H1 (cell line): ENCODE results near the gene RGR. TPM values are rescaled to one million over a fixed set of nuclear protein-coding genes. Genes with fewer than 3 reads are reported as not detected.

ENCODE experiments used
- CTCF ChIA-PET: fragments of 300-600 bp; sonication (Branson Sonifier 250); formaldehyde crosslinking; loops from one replicate; lab custom pipeline; 2021; ENCODE audit not compliant: partially characterized antibody; lab: Charles Lee
- POLR2A ChIA-PET: fragments of 300-600 bp; sonication (Branson Sonifier 250); formaldehyde crosslinking; loops from one replicate; lab custom pipeline; 2021; ENCODE audit warnings: inconsistent platforms; ENCODE audit not compliant: partially characterized antibody; lab: Charles Lee
- DNase-seq, 2 experiments: peaks; one replicate each; pipeline versions ENCODE4 v3.0.0 to v3.0.0-alpha.2; 2010 to 2022; ENCODE audit warnings: low spot score in 2 of 2, low read depth in 1 of 2, mixed read lengths in 1 of 2
- FAIRE-seq: peaks from 2 replicates; lab custom pipeline; 2011; peaks lifted over from hg19 to GRCh38; lab: Jason Lieb, UNC
- H2AFZ ChIP-seq: 2 replicates; pipeline ENCODE4 v1.8.1; 2012; ENCODE audit warnings: low read length, inconsistent platforms
- H2AK5ac ChIP-seq: 2 replicates; pipeline ENCODE4 v1.6.1; 2013; ENCODE audit warnings: low read depth, low read length
- H2BK120ac ChIP-seq: replicated peaks from 2 replicates; pipeline ENCODE3; 2013; ENCODE audit warnings: low read depth, low read length, inconsistent platforms
- H2BK12ac ChIP-seq: 2 replicates; pipeline ENCODE4 v1.6.1; 2013; ENCODE audit warnings: low read depth, low read length
- H2BK15ac ChIP-seq: 2 replicates; pipeline ENCODE4 v1.6.1; 2013; ENCODE audit warnings: low read length
- H2BK20ac ChIP-seq: 2 replicates; pipeline ENCODE4 v1.6.1; 2013; ENCODE audit warnings: low read length
- H2BK5ac ChIP-seq: 2 replicates; pipeline ENCODE4 v1.6.1; 2013; ENCODE audit warnings: low read depth, low read length
- H3K14ac ChIP-seq: 2 replicates; pipeline ENCODE4 v1.6.1; 2013; ENCODE audit warnings: inconsistent platforms; ENCODE audit not compliant: insufficient read length
- H3K18ac ChIP-seq: 2 replicates; pipeline ENCODE4 v1.6.1; 2013; ENCODE audit warnings: low read length; ENCODE audit errors: extremely low read depth
- H3K23ac ChIP-seq: 2 replicates; pipeline ENCODE4 v1.6.1; 2013; ENCODE audit warnings: inconsistent platforms; ENCODE audit not compliant: insufficient read length
- H3K23me2 ChIP-seq: 2 replicates; pipeline ENCODE4 v1.6.1; 2013; ENCODE audit warnings: low read depth, low read length
- H3K27ac ChIP-seq: 2 replicates; pipeline ENCODE4 v1.6.1; 2011; ENCODE audit warnings: low read depth, low read length, inconsistent platforms
- H3K27me3 ChIP-seq, 4 experiments: replicated peaks in 1 of 4; 1 replicate in 1 of 4; 2 replicates in 3 of 4; pipeline versions ENCODE4 v1.6.1 to v1.8.1; 2011 to 2013; ENCODE audit warnings: low read length in 3 of 4, mild to moderate bottlenecking in 3 of 4, inconsistent platforms in 2 of 4, mixed read lengths in 2 of 4, moderate library complexity in 1 of 4; ENCODE audit not compliant: control insufficient read depth in 3 of 4, insufficient read depth in 3 of 4; ENCODE audit errors: extremely low read depth in 1 of 4
- H3K36me3 ChIP-seq, 4 experiments: 2 replicates each; pipeline versions ENCODE4 v1.6.1 to v1.8.1; 2011 to 2013; ENCODE audit warnings: mild to moderate bottlenecking in 4 of 4, low read length in 3 of 4, moderate library complexity in 2 of 4, control low read depth in 1 of 4, inconsistent platforms in 1 of 4; ENCODE audit not compliant: insufficient read depth in 4 of 4, control insufficient read depth in 2 of 4
- H3K4ac ChIP-seq: replicated peaks from 2 replicates; pipeline ENCODE3; 2013; ENCODE audit warnings: low read length, low read depth, mixed read lengths, inconsistent platforms; ENCODE audit not compliant: insufficient read length
- H3K4me1 ChIP-seq, 4 experiments: replicated peaks in 1 of 4; 1 replicate in 1 of 4; 2 replicates in 3 of 4; pipeline versions ENCODE4 v1.6.1 to v1.8.1; 2011 to 2013; ENCODE audit warnings: low read length in 3 of 4, inconsistent platforms in 2 of 4, mixed read lengths in 1 of 4; ENCODE audit not compliant: insufficient read depth in 4 of 4, control insufficient read depth in 3 of 4
- H3K4me2 ChIP-seq, 2 experiments: 2 replicates each; pipeline versions ENCODE4 v1.6.1 to v1.8.1; 2011 to 2013; ENCODE audit warnings: low read depth in 2 of 2, low read length in 2 of 2, control low read depth in 1 of 2, inconsistent platforms in 1 of 2, mild to moderate bottlenecking in 1 of 2; ENCODE audit not compliant: insufficient read depth in 1 of 2
- H3K4me3 ChIP-seq, 4 experiments: fragments of 200-600, 300-600 bp in 1 of 4; sonication (generic), shearing (Covaris generic), sonication (Bioruptor Twin) in 1 of 4; 2 replicates each; pipeline versions ENCODE4 v1.5.1 to v1.8.1; 2011 to 2016; ENCODE audit warnings: low read length in 4 of 4, low read depth in 3 of 4, control low read depth in 2 of 4, inconsistent platforms in 2 of 4, mild to moderate bottlenecking in 2 of 4, mixed read lengths in 1 of 4, moderate library complexity in 1 of 4; ENCODE audit not compliant: insufficient read depth in 2 of 4; ENCODE audit errors: extremely low read depth in 1 of 4
- H3K56ac ChIP-seq: replicated peaks from 2 replicates; pipeline ENCODE3; 2013; ENCODE audit warnings: low read depth, mild to moderate bottlenecking, mixed read lengths, low read length, inconsistent platforms; ENCODE audit not compliant: insufficient read length
- H3K79me1 ChIP-seq: 2 replicates; pipeline ENCODE4 v1.6.1; 2013; ENCODE audit warnings: low read depth, low read length, control low read depth
- H3K79me2 ChIP-seq, 2 experiments: 2 replicates each; pipeline versions ENCODE4 v1.6.1 to v1.8.1; 2012 to 2013; ENCODE audit warnings: low read length in 2 of 2, mild to moderate bottlenecking in 2 of 2, inconsistent platforms in 1 of 2; ENCODE audit not compliant: insufficient read depth in 2 of 2, control insufficient read depth in 1 of 2
- H3K9ac ChIP-seq, 4 experiments: replicated peaks in 1 of 4; 1 replicate in 1 of 4; 2 replicates in 3 of 4; pipeline versions ENCODE4 v1.6.1 to v1.8.1; 2011 to 2013; ENCODE audit warnings: low read depth in 3 of 4, low read length in 3 of 4, control low read depth in 2 of 4, mild to moderate bottlenecking in 2 of 4, moderate library complexity in 2 of 4, inconsistent platforms in 1 of 4; ENCODE audit errors: extremely low read depth in 1 of 4
- H3K9me3 ChIP-seq, 2 experiments: 2 replicates each; pipeline versions ENCODE4 v1.6.1 to v1.8.1; 2012 to 2013; ENCODE audit warnings: mild to moderate bottlenecking in 2 of 2, moderate library complexity in 2 of 2, control low read depth in 1 of 2, inconsistent platforms in 1 of 2, low read depth in 1 of 2, low read length in 1 of 2, mixed read lengths in 1 of 2; ENCODE audit not compliant: insufficient read depth in 2 of 2
- H4K20me1 ChIP-seq, 2 experiments: replicated peaks in 1 of 2; 2 replicates each; pipeline versions ENCODE3 to v1.8.1; 2011 to 2013; ENCODE audit warnings: inconsistent platforms in 2 of 2, low read length in 2 of 2, mild to moderate bottlenecking in 1 of 2; ENCODE audit not compliant: insufficient read depth in 2 of 2, control insufficient read depth in 1 of 2
- H4K5ac ChIP-seq: 2 replicates; pipeline ENCODE4 v1.6.1; 2013; ENCODE audit warnings: low read length, low read depth, mixed read lengths, inconsistent platforms; ENCODE audit not compliant: insufficient read length
- H4K8ac ChIP-seq: 2 replicates; pipeline ENCODE4 v1.8.0; 2013; ENCODE audit warnings: mild to moderate bottlenecking, moderate library complexity, low read length, inconsistent platforms; ENCODE audit not compliant: insufficient read depth; ENCODE audit errors: extremely low read depth
- H4K91ac ChIP-seq: replicated peaks from 2 replicates; pipeline ENCODE3; 2013; ENCODE audit warnings: low read length, mixed read lengths, inconsistent platforms; ENCODE audit not compliant: insufficient read length
- ASH2L ChIP-seq: fragments of 200-600, 300-600 bp; sonication (generic); IDR thresholded peaks from one replicate; pipeline ENCODE4 v1.7.1; 2017; ENCODE audit warnings: low read length
- CHD1 ChIP-seq: IDR thresholded peaks from 2 replicates; pipeline ENCODE4 v1.6.1; 2012; ENCODE audit warnings: low read depth, low read length, improper control_type of control experiment
- CREB1 ChIP-seq: IDR thresholded peaks from 2 replicates; pipeline ENCODE4 v1.6.1; 2012; ENCODE audit warnings: inconsistent platforms
- EP300 ChIP-seq, 2 experiments: IDR thresholded peaks; 1 replicate in 1 of 2; 2 replicates in 1 of 2; pipeline ENCODE4 v1.6.1; 2011 to 2012; ENCODE audit warnings: low read depth in 2 of 2, low read length in 2 of 2, mild to moderate bottlenecking in 2 of 2, borderline replicate concordance in 1 of 2, inconsistent platforms in 1 of 2, moderate library complexity in 1 of 2
- KDM1A ChIP-seq: fragments of 200-600, 300-600 bp; sonication (generic); IDR thresholded peaks from 2 replicates; pipeline ENCODE4 v1.7.1; 2016; ENCODE audit warnings: mild to moderate bottlenecking, low read length, borderline replicate concordance
- KDM4A ChIP-seq: IDR thresholded peaks from one replicate; pipeline ENCODE4 v1.7.1; 2012; ENCODE audit warnings: low read depth, mild to moderate bottlenecking, moderate library complexity, low read length, inconsistent platforms; ENCODE audit not compliant: severe bottlenecking
- NRF1 ChIP-seq: IDR thresholded peaks from 2 replicates; pipeline ENCODE4 v1.6.1; 2011; ENCODE audit warnings: mild to moderate bottlenecking, low read depth, low read length, improper control_type of control experiment
- RBBP5 ChIP-seq: IDR thresholded peaks from 2 replicates; pipeline ENCODE4 v1.7.1; 2012; ENCODE audit warnings: low read depth, mild to moderate bottlenecking, inconsistent platforms, low read length, moderate library complexity, borderline replicate concordance
- SAP30 ChIP-seq: fragments of 300-600 bp; sonication (generic); IDR thresholded peaks from 2 replicates; pipeline ENCODE4 v1.7.1; 2012; ENCODE audit warnings: low read length, moderate library complexity, mild to moderate bottlenecking, inconsistent platforms; ENCODE audit not compliant: insufficient read depth, insufficient replicate concordance
- SIRT6 ChIP-seq: IDR thresholded peaks from one replicate; pipeline ENCODE4 v1.7.1; 2012; ENCODE audit warnings: low read length, inconsistent platforms
- SUZ12 ChIP-seq: fragments of 200-600 bp; sonication (generic); IDR thresholded peaks from 2 replicates; pipeline ENCODE4 v1.6.1; 2012; ENCODE audit warnings: mild to moderate bottlenecking, inconsistent platforms, low read length, moderate library complexity, mixed read lengths
- WGBS, 2 experiments: shearing (Covaris generic) in 1 of 2; methylation state at CpG; one replicate each; pipeline versions ENCODE4 v1.1.6 to v1.1.7; 2013 to 2015; ENCODE audit warnings: low lambda C conversion rate in 2 of 2, mixed read lengths in 2 of 2, inconsistent platforms in 1 of 2, low coverage in 1 of 2, missing lambda C conversion rate in 1 of 2; ENCODE audit not compliant: insufficient replicate concordance in 2 of 2, insufficient coverage in 1 of 2, insufficient read length in 1 of 2; ENCODE audit errors: extremely low coverage in 1 of 2, missing lambda C conversion rate in 1 of 2; 5-methylcytosine and 5-hydroxymethylcytosine counted together
- polyA plus RNA-seq, 7 experiments: library from polyadenylated mRNA; depleted of rRNA in 3 of 7; stranded (reverse) in 5 of 7; unstranded in 2 of 7; fragments of >200 nt in 5 of 7; fragments of 200-250 nt in 2 of 7; gene quantifications; 1 replicate in 5 of 7; 2 replicates in 1 of 7; 4 replicates in 1 of 7; pipeline versions ENCODE4 v1.2.1 to v1.2.3, GENCODE V29; 2011 to 2013; ENCODE audit warnings: missing spikeins in 2 of 7, mixed read lengths in 2 of 7
- total RNA-seq: library from RNA; stranded (reverse); fragmentation: NEBNext Ultra II Directional; extraction: Animal tissue kit (Norgen Biotek cat#: 25700); gene quantifications from 2 replicates; pipeline ENCODE4 v1.2.1, GENCODE V29; 2021
- TF ChIP-seq, protein P1 (sequence below): IDR thresholded peaks from 2 replicates; pipeline ENCODE4 v1.6.1; 2011; ENCODE audit warnings: low read depth, mild to moderate bottlenecking, low read length; ENCODE audit not compliant: insufficient read depth

Gene RGR
- total and polyA plus RNA-seq, 2 of the 8 experiments (the other 6 are each of a cell fraction or from before 2014, with no cell fraction given) = not detected

DNA sequence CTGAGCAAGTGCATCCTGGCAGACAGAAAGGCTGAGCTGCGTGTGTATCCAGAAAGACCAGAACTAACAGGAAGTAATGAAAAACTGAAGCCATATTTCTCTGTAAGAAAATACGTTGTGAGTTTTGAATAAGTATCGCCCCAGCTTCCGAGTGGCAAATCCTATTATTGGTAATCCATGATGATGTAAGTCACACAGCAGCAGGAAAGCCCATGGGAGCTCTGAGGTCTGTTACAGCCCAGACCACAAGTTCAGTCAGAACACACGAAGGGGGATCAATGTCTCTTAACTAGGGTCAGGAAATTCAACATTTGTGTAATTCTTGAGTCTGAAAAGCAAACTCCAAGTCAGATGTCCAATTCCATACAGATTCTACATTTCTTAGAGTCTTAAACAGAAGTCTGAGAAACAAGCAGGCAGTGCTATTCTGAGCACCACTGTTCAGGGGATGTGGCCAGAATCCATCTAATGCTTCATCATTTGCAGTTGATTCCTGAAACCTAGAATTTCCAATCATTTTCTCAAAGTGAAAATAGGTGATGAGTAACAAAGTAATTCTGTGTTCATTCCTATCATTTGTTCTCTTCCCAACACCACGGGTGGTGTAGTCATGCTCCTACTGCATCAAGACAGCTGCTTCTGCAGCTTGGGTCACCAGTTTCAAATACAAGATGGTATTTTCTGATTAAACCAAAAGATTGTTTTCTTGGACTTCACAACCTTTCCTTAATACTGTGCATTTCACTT, 19.3 kb upstream of the RGR start, which contains the start of gene LRIT2:
Gene LRIT2, minus strand, starts transcription at position 118 of the 747 bp plus-strand sequence. Its CDS starts 24 bp downstream, at position 94.
- no peak within 1 kb of the TSS for H2BK12ac ChIP-seq
- peaks cover 0 to 4% of the 10 kb centered on the region in 2 experiments for H4K20me1 ChIP-seq
- H4K91ac ChIP-seq = no peak within 1 kb of the TSS
- no peaks in the 10 kb centered on the region for H3K9me3 ChIP-seq
- H4K5ac ChIP-seq = no peak within 1 kb of the TSS
- 0 out of 7 replicates have a peak, but pooled peaks cover 0 to 2% (median 0%) of the 10 kb centered on the region in 4 experiments for H3K27me3 ChIP-seq
- H3K4me2 ChIP-seq = no peak within 1 kb of the TSS
- 79% methylated on average over 6 of the region's 6 CpGs; no CpG with 5 or more reads in 1 of the 2 experiments for WGBS, 2 experiments
- FAIRE-seq (no peak), DNase-seq (no peak)
- H2BK120ac ChIP-seq = no peak within 1 kb of the TSS
- ChIA-PET CTCF (interaction anchor here (0.8 to 6.0 kb wide), 10 partner anchors 9 to 77 kb away, joined by 3 to 59 read pairs (median 6); no protein-coding TSS in a partner anchor), POLR2A (no interaction called here)
- no peak within 1 kb of the TSS for H3K9ac ChIP-seq
- no peak within 1 kb of the TSS for H3K4me3 ChIP-seq
- H3K56ac ChIP-seq = no peak within 1 kb of the TSS
- no peaks in the 10 kb centered on the region for H3K4me1 ChIP-seq
- H2AFZ ChIP-seq = no peak within 1 kb of the TSS
- H3K4ac ChIP-seq = no peak within 1 kb of the TSS
- no peaks in the 10 kb centered on the region for H3K79me2 ChIP-seq
- no peak within 1 kb of the TSS for H3K18ac ChIP-seq
- H3K14ac ChIP-seq = no peak within 1 kb of the TSS
- H3K27ac ChIP-seq = no peak within 1 kb of the TSS
- H3K23me2 ChIP-seq = no peaks in the 10 kb centered on the region
- H4K8ac ChIP-seq = no peak within 1 kb of the TSS
- H3K23ac ChIP-seq = no peak within 1 kb of the TSS
- no peak within 1 kb of the TSS for H2BK20ac ChIP-seq
- H2AK5ac ChIP-seq = no peak within 1 kb of the TSS
- H3K36me3 ChIP-seq = no peaks in the 10 kb centered on the region
- H2BK15ac ChIP-seq = no peak within 1 kb of the TSS
- no peaks in the 10 kb centered on the region for H3K79me1 ChIP-seq
- no peak within 1 kb of the TSS for H2BK5ac ChIP-seq
- TF ChIP-seq KDM1A (no peak), ASH2L (no peak), KDM4A (no peak), CHD1 (no peak), CREB1 (no peak), RBBP5 (no peak), NRF1 (no peak), SAP30 (no peak), SIRT6 (no peak), EP300 (IDR thresholded peaks at IDR 0.05; ENCODE audit: borderline replicate concordance in 1 of 2, low read depth in 2 of 2, low read length in 2 of 2) (no peak), SUZ12 (no peak)
- TF ChIP-seq, protein P1, sequence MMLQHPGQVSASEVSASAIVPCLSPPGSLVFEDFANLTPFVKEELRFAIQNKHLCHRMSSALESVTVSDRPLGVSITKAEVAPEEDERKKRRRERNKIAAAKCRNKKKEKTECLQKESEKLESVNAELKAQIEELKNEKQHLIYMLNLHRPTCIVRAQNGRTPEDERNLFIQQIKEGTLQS = no peak
